ENCODE results near the gene CACNA1G.

Gene CACNA1G

GRCh38 chr17:50549256-50549941 is 11.1 kb upstream of the CACNA1G start:
- DNase-seq = no peak

- DNase-seq = no peak
Measured at GRCh38 chr17:50549969-50550368, 10.5 kb upstream of the CACNA1G start.

- DNase-seq = no peak
Measured at GRCh38 chr17:50550661-50551432, 9.7 kb upstream of the CACNA1G start.

GRCh38 chr17:50551433-50551815 is 9.1 kb upstream of the CACNA1G start:
- no peak for DNase-seq

- DNase-seq = no peak
Measured at GRCh38 chr17:50551884-50552283, 8.6 kb upstream of the CACNA1G start.

- DNase-seq = no peak
Measured at GRCh38 chr17:50554201-50554600, 6.3 kb upstream of the CACNA1G start.

GRCh38 chr17:50556803-50557202 is 3.7 kb upstream of the CACNA1G start:
- DNase-seq = no peak

GRCh38 chr17:50557630-50558029 is 2.9 kb upstream of the CACNA1G start:
- DNase-seq = no peak

- DNase-seq = no peak
Measured at GRCh38 chr17:50558091-50558490, 2.4 kb upstream of the CACNA1G start.

GRCh38 chr17:50558581-50558940 is 2.0 kb upstream of the CACNA1G start:
- no peak for DNase-seq

GRCh38 chr17:50558941-50559614 is 1.4 kb upstream of the CACNA1G start:
- no peak for DNase-seq

- DNase-seq = peak; percentile 57 to 61
Measured at GRCh38 chr17:50559674-50560184, 786 bp upstream of the CACNA1G start.

GRCh38 chr17:50560931-50561745 is 623 bp downstream of the CACNA1G start:
- DNase-seq = no peak

- DNase-seq = no peak
Measured at GRCh38 chr17:50561746-50562141, 1.2 kb downstream of the CACNA1G start.

- DNase-seq = no peak
Measured at GRCh38 chr17:50562242-50563091, 2.0 kb downstream of the CACNA1G start.

- DNase-seq = no peak
Measured at GRCh38 chr17:50563092-50563511, 2.6 kb downstream of the CACNA1G start.

GRCh38 chr17:50564916-50565315 is 4.4 kb downstream of the CACNA1G start:
- DNase-seq = no peak

GRCh38 chr17:50565402-50566350 is 5.2 kb downstream of the CACNA1G start:
- DNase-seq = no peak

GRCh38 chr17:50566886-50567285 is 6.4 kb downstream of the CACNA1G start:
- DNase-seq = no peak

GRCh38 chr17:50568659-50569058 is 8.1 kb downstream of the CACNA1G start:
- no peak for DNase-seq

- DNase-seq = no peak
Measured at GRCh38 chr17:50569592-50569991, 9.1 kb downstream of the CACNA1G start.

Data from activated T-cell treated with anti-CD3 and anti-CD28 coated beads, Interleukin-2, amount 50 U/mL, for 48 hours (primary cell).